VCaP (cell line): ENCODE data around the gene ADAMTSL2.

ENCODE experiments used
- H3K27ac ChIP-seq: fragments of 450-650 bp; 2 replicates; pipeline ENCODE4 v1.5.1; 2017
- TF ChIP-seq, protein P1 (sequence below): fragments of 450-650 bp; conservative IDR thresholded peaks from 2 replicates; pipeline ENCODE4 v1.5.1; 2017; ENCODE audit warnings: mild to moderate bottlenecking, moderate library complexity

Gene ADAMTSL2

DNA sequence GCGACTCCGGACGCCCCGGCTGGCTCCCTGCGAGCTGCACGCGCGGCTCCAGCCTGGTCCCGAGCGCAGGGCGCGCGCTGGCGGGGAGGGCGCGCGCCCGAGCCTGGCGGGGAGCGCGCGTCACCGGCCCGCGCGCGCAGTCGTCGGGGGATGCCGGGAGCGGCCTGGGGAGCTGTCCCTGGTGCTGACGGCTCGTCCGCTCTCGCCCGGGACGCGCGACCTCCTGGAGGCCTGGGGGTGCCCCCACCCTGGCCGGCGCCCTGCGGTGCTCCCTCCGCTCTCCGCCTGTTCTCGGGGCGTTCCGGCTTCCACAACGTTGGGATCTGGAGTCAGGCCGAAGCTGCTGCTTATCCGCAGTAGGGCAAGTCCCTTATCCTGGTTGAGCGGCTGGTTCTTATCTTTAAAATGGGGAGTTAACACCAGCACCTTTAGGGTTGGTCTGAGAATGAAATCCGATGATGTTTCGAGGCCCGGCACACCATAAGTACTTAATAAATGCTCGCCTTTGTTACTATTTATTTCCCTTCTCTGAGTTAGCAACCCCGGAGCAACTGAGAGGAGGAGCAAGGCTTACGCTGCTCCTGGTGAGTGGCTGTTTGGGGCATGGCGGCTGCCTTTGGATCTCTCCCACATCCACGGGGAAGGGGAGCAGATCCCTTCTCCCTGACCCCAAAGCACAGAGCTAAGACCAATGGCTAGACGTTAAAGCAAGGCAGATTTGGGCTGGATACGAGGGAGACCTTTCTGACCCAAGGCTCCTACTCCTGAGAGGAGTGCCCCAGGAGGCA is 75.0 kb downstream of the ADAMTSL2 start, which contains the start of gene FAM163B:
Gene FAM163B, minus strand, starts transcription at position 79 of the 788 bp plus-strand sequence. CDS start 29,166 bp downstream, outside the sequence.
- TF ChIP-seq, protein P1, sequence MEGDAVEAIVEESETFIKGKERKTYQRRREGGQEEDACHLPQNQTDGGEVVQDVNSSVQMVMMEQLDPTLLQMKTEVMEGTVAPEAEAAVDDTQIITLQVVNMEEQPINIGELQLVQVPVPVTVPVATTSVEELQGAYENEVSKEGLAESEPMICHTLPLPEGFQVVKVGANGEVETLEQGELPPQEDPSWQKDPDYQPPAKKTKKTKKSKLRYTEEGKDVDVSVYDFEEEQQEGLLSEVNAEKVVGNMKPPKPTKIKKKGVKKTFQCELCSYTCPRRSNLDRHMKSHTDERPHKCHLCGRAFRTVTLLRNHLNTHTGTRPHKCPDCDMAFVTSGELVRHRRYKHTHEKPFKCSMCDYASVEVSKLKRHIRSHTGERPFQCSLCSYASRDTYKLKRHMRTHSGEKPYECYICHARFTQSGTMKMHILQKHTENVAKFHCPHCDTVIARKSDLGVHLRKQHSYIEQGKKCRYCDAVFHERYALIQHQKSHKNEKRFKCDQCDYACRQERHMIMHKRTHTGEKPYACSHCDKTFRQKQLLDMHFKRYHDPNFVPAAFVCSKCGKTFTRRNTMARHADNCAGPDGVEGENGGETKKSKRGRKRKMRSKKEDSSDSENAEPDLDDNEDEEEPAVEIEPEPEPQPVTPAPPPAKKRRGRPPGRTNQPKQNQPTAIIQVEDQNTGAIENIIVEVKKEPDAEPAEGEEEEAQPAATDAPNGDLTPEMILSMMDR = no peak

DNA sequence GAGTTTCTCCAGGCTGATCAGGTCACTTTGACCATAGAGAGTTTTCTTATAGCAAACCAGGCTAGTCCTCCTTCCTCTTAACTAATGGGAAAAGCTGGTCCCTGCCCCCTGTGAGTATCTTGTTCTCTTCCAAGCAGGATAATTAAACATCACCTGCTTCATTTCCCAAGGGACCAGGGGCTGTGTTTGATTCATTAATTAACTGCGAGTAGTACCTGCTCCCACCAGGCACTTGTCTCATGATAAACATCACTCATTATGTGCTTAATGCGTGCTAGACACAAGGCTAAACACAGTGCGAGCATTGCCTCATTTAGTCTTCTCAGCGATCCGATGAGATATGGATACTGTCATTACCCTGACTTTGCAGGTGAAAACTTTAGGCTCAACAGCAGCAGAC is 76.3 kb downstream of the ADAMTSL2 start:
- TF ChIP-seq, protein P1 = no peak
- no peak overlapping the region for H3K27ac ChIP-seq

More for the DNA sequence above, 75.0 kb downstream of the ADAMTSL2 start, which contains the start of gene FAM163B:
- H3K27ac ChIP-seq = peak within 1 kb of the TSS; percentile 68; the same call in 1 of the 2 replicates

DNA sequence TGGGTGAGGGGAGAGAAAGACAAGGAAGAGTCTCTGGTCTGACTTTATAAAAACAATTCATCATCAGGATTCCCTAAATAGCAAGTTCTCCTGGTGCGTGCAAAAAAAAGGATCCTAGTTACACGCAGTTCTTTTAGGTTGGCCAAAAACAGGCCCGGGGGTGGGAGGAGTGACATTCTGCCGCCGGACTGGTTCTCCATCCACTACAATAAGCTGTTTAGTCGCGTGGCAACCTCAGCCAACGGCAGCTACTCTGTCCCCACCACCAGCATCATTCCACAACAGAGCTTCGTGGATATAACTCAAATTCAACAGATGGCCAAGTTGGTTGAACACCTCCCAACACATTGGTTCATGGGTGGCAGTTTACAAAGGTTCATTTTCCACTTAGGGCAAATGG is 77.5 kb downstream of the ADAMTSL2 start:
- H3K27ac ChIP-seq = no peak overlapping the region
- TF ChIP-seq, protein P1 = no peak

- TF ChIP-seq, protein P1 = no peak
- H3K27ac ChIP-seq = no peak overlapping the region
Measured at GRCh38 chr9:133612816-133613215, 78.3 kb downstream of the ADAMTSL2 start.

- TF ChIP-seq, protein P1 = no peak
- no peak overlapping the region for H3K27ac ChIP-seq
Measured at GRCh38 chr9:133613432-133613831, 78.9 kb downstream of the ADAMTSL2 start.

- TF ChIP-seq, protein P1 = no peak
- no peak overlapping the region for H3K27ac ChIP-seq
Measured at GRCh38 chr9:133614056-133614455, 79.6 kb downstream of the ADAMTSL2 start.

DNA sequence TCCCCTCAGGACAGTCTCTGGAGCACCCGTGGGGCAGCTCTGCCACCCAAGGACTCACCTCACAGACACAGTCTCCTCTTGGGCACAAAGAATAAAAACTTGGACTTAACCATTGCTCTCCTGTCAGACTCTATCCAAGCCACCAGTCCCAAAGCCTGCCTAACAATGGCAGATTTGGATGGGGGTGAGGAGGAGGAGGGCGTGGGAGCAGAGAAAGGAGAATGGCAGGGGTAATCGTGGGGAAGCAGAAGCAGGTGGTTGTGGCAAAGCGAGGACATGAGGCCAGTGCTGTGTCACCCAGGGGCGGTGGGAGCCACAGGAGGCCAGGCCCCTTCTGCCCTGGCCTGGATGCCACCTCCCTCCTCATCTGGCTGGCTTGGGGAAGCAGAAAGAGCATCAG is 80.2 kb downstream of the ADAMTSL2 start:
- TF ChIP-seq, protein P1 = no peak
- no peak overlapping the region for H3K27ac ChIP-seq
